CD4-positive, alpha-beta T cell treated with Interleukin-15 for 4 hours (primary cell): ENCODE results near the gene ATXN7.

Source experiments
- DNase-seq: peaks from one replicate; pipeline ENCODE4 v3.0.0-alpha.2; 2020; ENCODE audit warnings: low spot score

ATXN7 gene

GRCh38 chr3:63933459-63933858 is 69.8 kb downstream of the ATXN7 start:
- no peak for DNase-seq

DNA sequence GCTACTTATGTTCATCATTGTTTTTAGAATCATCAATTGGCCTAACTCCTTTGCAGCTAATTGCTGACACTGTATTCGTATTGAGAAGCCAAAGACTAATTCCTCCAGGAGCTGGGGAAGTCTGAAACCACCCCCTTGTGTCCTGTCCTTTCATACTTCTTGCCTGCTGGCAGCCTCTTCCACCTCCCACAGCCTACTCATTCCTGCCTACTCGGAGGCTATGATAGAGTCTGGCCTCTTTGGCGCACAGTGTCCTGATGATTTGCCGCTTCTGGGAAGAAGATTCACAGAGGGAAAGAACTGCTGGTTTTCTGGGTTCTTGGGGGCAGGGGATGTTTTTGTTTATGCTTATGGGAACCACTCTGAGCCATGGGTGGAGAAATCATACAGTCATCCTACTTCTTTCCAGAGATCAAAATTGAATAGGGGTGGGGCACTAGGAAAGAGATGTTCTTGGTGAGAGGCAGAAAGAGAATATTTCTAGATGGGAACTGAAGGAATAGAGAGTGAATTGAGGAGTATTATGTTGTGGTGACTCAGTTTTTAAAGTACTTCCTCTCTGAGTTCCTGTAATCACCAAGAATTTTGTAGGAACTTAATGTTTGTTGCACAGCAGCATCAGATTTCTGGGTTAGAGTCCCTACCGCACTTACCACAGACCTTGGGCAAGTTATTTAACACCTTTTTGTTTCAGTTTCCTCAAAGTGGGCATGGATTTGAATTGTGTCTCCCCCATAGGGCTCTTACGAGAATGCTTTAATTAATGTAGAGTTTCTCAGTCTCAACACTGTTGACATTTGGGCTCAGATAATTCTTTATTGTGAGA is 70.6 kb downstream of the ATXN7 start:
- peak; percentile 62 for DNase-seq

DNA sequence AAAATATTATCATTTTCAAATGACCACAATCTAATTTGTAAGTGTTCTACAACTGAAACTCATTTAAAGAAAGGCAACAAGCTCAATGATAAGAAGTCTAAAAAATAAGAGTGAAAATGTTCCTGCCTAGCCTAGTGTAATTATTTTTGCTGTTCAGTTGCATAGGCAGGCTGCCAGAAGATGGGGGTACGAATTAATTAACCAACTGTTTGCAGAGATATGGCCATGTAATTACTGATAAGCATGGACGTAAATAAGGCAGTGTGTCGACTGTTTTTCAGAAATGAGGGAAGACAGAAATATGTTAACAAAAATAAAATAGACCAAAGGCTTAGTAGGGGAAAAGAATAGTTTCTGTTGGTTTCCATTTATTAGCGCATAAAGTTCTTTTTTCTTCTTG is 73.3 kb downstream of the ATXN7 start:
- DNase-seq: no peak

- peak; percentile 22 for DNase-seq
These were observed 74.3 kb downstream of the ATXN7 start for GRCh38 chr3:63937661-63938651.

GRCh38 chr3:63940389-63940757 is 76.7 kb downstream of the ATXN7 start:
- DNase-seq: no peak

GRCh38 chr3:63942528-63942927 is 78.9 kb downstream of the ATXN7 start:
- no peak for DNase-seq

DNA sequence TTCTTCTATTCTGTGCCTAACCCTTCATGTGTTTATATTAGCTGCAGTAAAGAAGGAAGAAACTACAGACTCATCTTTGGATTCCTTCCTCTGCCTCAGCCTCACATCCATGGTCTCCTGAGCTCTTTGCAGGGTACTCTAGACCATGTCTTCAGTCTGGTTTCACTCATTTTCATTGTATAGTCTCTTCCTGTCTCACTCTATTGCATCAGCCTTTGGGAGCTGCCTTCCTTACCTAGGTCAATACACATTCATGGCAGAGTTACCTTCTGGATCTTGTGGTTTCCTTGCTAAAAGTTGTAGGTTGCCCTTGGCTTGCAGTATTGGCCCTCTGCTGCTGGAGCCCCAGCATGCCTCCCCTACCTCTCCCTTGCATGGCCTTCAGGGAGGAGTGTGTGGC is 80.0 kb downstream of the ATXN7 start:
- DNase-seq: no peak

DNA sequence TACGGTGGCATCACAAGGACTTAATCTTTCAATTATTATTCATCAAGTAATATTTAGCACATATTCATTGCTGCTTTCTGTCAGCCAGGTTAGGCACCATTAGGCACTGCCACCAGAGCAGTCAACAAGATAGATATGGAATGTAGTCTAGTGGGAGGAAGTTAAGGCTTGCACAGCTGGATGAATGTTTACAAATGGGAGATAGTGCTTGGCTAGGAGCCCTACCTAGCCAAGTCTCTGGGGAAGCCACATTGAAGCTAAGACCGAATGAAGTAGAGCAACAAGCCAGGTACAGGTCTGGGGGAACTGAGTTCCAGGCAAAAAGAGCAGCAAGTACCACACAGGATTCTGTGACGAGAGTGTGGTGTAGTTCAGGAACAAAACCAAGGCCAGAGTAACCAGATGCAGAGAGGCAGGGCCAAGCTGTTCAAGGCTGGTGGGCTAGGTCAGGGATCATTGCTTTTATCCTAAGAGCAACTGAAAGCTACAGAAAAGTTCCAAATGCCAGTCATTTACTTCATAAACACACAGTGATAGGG is 82.0 kb downstream of the ATXN7 start:
- DNase-seq: no peak

GRCh38 chr3:63946753-63947152 is 83.1 kb downstream of the ATXN7 start:
- no peak for DNase-seq

DNA sequence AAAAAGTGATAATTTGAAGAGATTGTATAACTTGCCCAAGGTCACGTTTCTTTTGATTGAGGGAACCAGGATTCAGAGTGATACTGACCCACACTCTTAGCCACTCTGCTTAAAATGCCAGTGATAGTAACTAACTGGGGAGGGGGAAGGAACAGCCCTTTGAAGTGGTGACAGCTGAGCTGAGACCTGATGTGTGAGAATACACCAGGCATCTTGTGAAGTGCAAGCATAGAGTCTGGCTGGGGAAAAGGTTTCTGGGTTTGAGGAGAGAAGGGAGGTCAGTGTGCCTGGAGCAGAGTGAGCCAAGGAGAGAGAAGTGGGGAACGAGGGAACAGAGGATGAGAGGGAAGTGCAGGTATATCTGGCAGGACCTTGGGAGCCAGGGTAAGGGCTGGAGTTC is 83.9 kb downstream of the ATXN7 start:
- no peak for DNase-seq

GRCh38 chr3:63949005-63949404 is 85.3 kb downstream of the ATXN7 start:
- no peak for DNase-seq

- DNase-seq: no peak
These were observed 87.0 kb downstream of the ATXN7 start for GRCh38 chr3:63950698-63951097.

GRCh38 chr3:63951492-63952247 is 88.0 kb downstream of the ATXN7 start:
- DNase-seq: no peak

DNA sequence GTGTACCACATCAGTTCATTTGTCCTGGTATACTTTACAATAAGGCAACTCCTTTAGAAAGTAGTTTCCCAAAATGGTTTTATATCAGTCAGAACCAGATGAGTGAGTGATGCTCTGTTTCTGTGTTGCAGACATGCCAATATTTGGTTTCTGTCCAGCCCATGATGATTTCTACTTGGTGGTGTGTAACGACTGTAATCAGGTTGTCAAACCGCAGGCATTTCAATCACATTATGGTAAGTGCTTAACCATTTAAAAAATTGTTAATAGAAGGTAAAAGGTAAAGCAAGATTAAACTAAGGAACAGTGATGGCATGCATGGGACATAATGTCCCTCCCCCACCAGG is 88.6 kb downstream of the ATXN7 start:
- DNase-seq: no peak

GRCh38 chr3:63954182-63954581 is 90.5 kb downstream of the ATXN7 start:
- DNase-seq: no peak

DNA sequence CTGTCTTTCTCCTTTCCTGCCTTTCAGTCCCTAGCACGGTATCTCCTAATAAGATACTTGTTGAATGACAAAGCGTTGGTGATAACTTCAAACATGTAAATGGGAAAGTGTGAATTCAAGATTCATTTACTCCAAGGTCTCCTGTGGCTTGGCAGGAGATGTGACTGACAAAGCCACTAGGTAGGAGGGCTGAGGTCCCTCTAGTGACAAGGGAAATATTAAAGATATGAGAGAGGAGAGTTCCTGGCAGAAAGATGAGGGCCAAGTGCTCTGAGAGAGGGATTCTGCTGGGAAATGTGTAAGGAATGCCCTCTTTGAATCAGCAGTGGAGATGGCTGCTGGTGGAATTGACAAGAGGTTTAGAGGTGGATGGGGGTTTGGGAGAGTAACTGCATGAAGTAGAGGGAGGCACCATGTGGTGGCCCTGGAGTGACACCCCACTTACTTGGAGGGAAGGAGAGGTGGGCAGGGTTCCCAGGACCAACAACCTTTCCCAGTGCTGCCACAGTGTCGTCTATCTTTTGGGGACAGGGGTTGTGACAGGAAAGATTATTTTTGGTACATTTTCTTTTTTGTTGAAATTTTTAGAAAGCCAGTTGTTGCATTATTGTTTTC is 91.5 kb downstream of the ATXN7 start:
- no peak for DNase-seq

DNA sequence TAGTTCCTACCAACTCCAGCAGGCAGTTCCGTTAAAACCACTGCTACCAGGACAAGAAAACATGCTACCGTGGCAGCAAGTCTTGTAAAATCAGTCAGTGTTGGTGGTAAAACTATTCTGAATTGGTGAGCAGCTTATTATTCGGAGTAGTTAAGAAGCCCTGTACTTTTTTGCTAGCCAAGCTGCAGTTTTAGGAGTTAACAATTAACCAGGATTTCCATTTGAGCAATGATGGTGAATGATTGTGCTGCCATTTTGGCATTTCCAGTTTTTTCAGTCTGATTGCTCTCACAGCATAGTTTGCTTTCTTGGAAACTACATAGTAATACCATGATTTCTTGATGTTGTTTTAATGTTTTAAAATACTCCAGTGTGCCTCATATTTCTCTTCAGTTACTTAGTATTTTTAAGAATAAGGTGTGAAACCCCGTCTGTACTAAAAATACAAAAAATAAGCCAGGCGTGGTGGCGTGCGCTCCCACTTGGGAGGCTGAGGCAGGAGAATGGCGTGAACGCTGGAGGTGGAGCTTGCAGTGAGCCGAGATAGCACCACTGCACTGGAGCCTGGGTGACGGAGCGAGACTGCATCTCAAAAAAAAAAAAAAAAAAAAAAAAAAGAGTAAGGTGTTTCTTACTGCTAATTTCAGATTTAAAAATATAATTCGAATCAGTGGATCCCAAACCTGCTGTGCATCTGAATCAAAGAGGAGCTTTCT is 92.3 kb downstream of the ATXN7 start:
- no peak for DNase-seq

GRCh38 chr3:63959146-63959545 is 95.5 kb downstream of the ATXN7 start:
- no peak for DNase-seq

- DNase-seq: no peak
These were observed 96.5 kb downstream of the ATXN7 start for GRCh38 chr3:63960048-63960711.

DNA sequence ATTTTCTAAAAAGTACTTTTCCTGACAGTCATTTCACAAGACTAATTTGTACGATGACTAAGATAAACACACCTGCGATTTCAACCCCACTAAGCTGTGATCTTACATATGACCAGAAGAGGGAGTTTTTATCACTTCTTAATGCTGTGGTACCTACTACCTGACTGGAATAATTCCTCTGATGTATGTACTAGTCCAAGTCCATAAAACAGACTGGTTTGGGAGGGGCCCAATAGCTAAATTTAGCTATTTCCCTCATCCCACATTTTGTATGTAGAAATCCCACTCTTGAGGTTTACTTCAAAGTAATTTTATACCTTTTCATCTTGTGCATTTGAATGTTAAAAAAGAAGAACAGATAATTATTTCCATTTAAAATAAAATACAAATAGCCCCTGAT is 98.2 kb downstream of the ATXN7 start:
- peak; percentile 76 for DNase-seq

- DNase-seq: no peak
These were observed 99.8 kb downstream of the ATXN7 start for GRCh38 chr3:63963496-63963895.
